WTC11 (cell line): ENCODE data around the gene ASNSD1.

Experiments
- CTCF ChIP-seq: fragments of 200-600 bp; IDR thresholded peaks from 2 replicates; pipeline ENCODE4 v1.8.0; 2022; ENCODE audit warnings: antibody characterized with exemption
- JAZF1 ChIP-seq: fragments of 250-450 bp; sonication (Bioruptor Pico); IDR thresholded peaks from 2 replicates; pipeline ENCODE4 v1.9.0; 2021; ENCODE audit warnings: moderate library complexity, mild to moderate bottlenecking, inconsistent platforms
- TCF7 ChIP-seq: sonication (generic); formaldehyde crosslinking; IDR thresholded peaks from 2 replicates; pipeline ENCODE4 v1.8.0; 2022; ENCODE audit warnings: mild to moderate bottlenecking, low read depth, missing genetic modification reagents, moderate library complexity
- TEAD4 ChIP-seq: sonication (generic); formaldehyde crosslinking; IDR thresholded peaks from 2 replicates; pipeline ENCODE4 v1.8.0; 2022; ENCODE audit warnings: mild to moderate bottlenecking, missing genetic modification reagents
- USF2 ChIP-seq: sonication (generic); formaldehyde crosslinking; IDR thresholded peaks from 2 replicates; pipeline ENCODE4 v1.8.1; 2023; ENCODE audit warnings: mild to moderate bottlenecking, missing genetic modification reagents, moderate library complexity

- TF ChIP-seq JAZF1 (no peak), TEAD4 (CRISPR knock-in tag) (no peak), TCF7 (no peak), USF2 (CRISPR knock-in tag) (no peak), CTCF (no peak)
Measured at GRCh38 chr2:189681203-189681602, 19.9 kb downstream of the ASNSD1 start.
